H1 (cell line): ENCODE measurements around the gene ARV1. TPM values are rescaled to one million over a fixed set of nuclear protein-coding genes. Genes with fewer than 3 reads are reported as not detected.

Experiments used
- CTCF ChIA-PET: fragments of 300-600 bp; sonication (Branson Sonifier 250); formaldehyde crosslinking; loops from one replicate; lab custom pipeline; 2021; ENCODE audit not compliant: partially characterized antibody; lab: Charles Lee
- POLR2A ChIA-PET: fragments of 300-600 bp; sonication (Branson Sonifier 250); formaldehyde crosslinking; loops from one replicate; lab custom pipeline; 2021; ENCODE audit warnings: inconsistent platforms; ENCODE audit not compliant: partially characterized antibody; lab: Charles Lee
- DNase-seq, 2 experiments: peaks; one replicate each; pipeline versions ENCODE4 v3.0.0 to v3.0.0-alpha.2; 2010 to 2022; ENCODE audit warnings: low spot score in 2 of 2, low read depth in 1 of 2, mixed read lengths in 1 of 2
- FAIRE-seq: peaks from 2 replicates; lab custom pipeline; 2011; peaks lifted over from hg19 to GRCh38; lab: Jason Lieb, UNC
- H2AFZ ChIP-seq: 2 replicates; pipeline ENCODE4 v1.8.1; 2012; ENCODE audit warnings: low read length, inconsistent platforms
- H2AK5ac ChIP-seq: 2 replicates; pipeline ENCODE4 v1.6.1; 2013; ENCODE audit warnings: low read depth, low read length
- H2BK120ac ChIP-seq: replicated peaks from 2 replicates; pipeline ENCODE3; 2013; ENCODE audit warnings: low read depth, low read length, inconsistent platforms
- H2BK12ac ChIP-seq: 2 replicates; pipeline ENCODE4 v1.6.1; 2013; ENCODE audit warnings: low read depth, low read length
- H2BK15ac ChIP-seq: 2 replicates; pipeline ENCODE4 v1.6.1; 2013; ENCODE audit warnings: low read length
- H2BK20ac ChIP-seq: 2 replicates; pipeline ENCODE4 v1.6.1; 2013; ENCODE audit warnings: low read length
- H2BK5ac ChIP-seq: 2 replicates; pipeline ENCODE4 v1.6.1; 2013; ENCODE audit warnings: low read depth, low read length
- H3K14ac ChIP-seq: 2 replicates; pipeline ENCODE4 v1.6.1; 2013; ENCODE audit warnings: inconsistent platforms; ENCODE audit not compliant: insufficient read length
- H3K18ac ChIP-seq: 2 replicates; pipeline ENCODE4 v1.6.1; 2013; ENCODE audit warnings: low read length; ENCODE audit errors: extremely low read depth
- H3K23ac ChIP-seq: 2 replicates; pipeline ENCODE4 v1.6.1; 2013; ENCODE audit warnings: inconsistent platforms; ENCODE audit not compliant: insufficient read length
- H3K23me2 ChIP-seq: 2 replicates; pipeline ENCODE4 v1.6.1; 2013; ENCODE audit warnings: low read depth, low read length
- H3K27ac ChIP-seq: 2 replicates; pipeline ENCODE4 v1.6.1; 2011; ENCODE audit warnings: low read depth, low read length, inconsistent platforms
- H3K27me3 ChIP-seq, 4 experiments: replicated peaks in 1 of 4; 1 replicate in 1 of 4; 2 replicates in 3 of 4; pipeline versions ENCODE4 v1.6.1 to v1.8.1; 2011 to 2013; ENCODE audit warnings: low read length in 3 of 4, mild to moderate bottlenecking in 3 of 4, inconsistent platforms in 2 of 4, mixed read lengths in 2 of 4, moderate library complexity in 1 of 4; ENCODE audit not compliant: control insufficient read depth in 3 of 4, insufficient read depth in 3 of 4; ENCODE audit errors: extremely low read depth in 1 of 4
- H3K36me3 ChIP-seq, 4 experiments: 2 replicates each; pipeline versions ENCODE4 v1.6.1 to v1.8.1; 2011 to 2013; ENCODE audit warnings: mild to moderate bottlenecking in 4 of 4, low read length in 3 of 4, moderate library complexity in 2 of 4, control low read depth in 1 of 4, inconsistent platforms in 1 of 4; ENCODE audit not compliant: insufficient read depth in 4 of 4, control insufficient read depth in 2 of 4
- H3K4ac ChIP-seq: replicated peaks from 2 replicates; pipeline ENCODE3; 2013; ENCODE audit warnings: low read length, low read depth, mixed read lengths, inconsistent platforms; ENCODE audit not compliant: insufficient read length
- H3K4me1 ChIP-seq, 4 experiments: replicated peaks in 1 of 4; 1 replicate in 1 of 4; 2 replicates in 3 of 4; pipeline versions ENCODE4 v1.6.1 to v1.8.1; 2011 to 2013; ENCODE audit warnings: low read length in 3 of 4, inconsistent platforms in 2 of 4, mixed read lengths in 1 of 4; ENCODE audit not compliant: insufficient read depth in 4 of 4, control insufficient read depth in 3 of 4
- H3K4me2 ChIP-seq, 2 experiments: 2 replicates each; pipeline versions ENCODE4 v1.6.1 to v1.8.1; 2011 to 2013; ENCODE audit warnings: low read depth in 2 of 2, low read length in 2 of 2, control low read depth in 1 of 2, inconsistent platforms in 1 of 2, mild to moderate bottlenecking in 1 of 2; ENCODE audit not compliant: insufficient read depth in 1 of 2
- H3K4me3 ChIP-seq, 4 experiments: fragments of 200-600, 300-600 bp in 1 of 4; sonication (generic), shearing (Covaris generic), sonication (Bioruptor Twin) in 1 of 4; 2 replicates each; pipeline versions ENCODE4 v1.5.1 to v1.8.1; 2011 to 2016; ENCODE audit warnings: low read length in 4 of 4, low read depth in 3 of 4, control low read depth in 2 of 4, inconsistent platforms in 2 of 4, mild to moderate bottlenecking in 2 of 4, mixed read lengths in 1 of 4, moderate library complexity in 1 of 4; ENCODE audit not compliant: insufficient read depth in 2 of 4; ENCODE audit errors: extremely low read depth in 1 of 4
- H3K56ac ChIP-seq: replicated peaks from 2 replicates; pipeline ENCODE3; 2013; ENCODE audit warnings: low read depth, mild to moderate bottlenecking, mixed read lengths, low read length, inconsistent platforms; ENCODE audit not compliant: insufficient read length
- H3K79me1 ChIP-seq: 2 replicates; pipeline ENCODE4 v1.6.1; 2013; ENCODE audit warnings: low read depth, low read length, control low read depth
- H3K79me2 ChIP-seq, 2 experiments: 2 replicates each; pipeline versions ENCODE4 v1.6.1 to v1.8.1; 2012 to 2013; ENCODE audit warnings: low read length in 2 of 2, mild to moderate bottlenecking in 2 of 2, inconsistent platforms in 1 of 2; ENCODE audit not compliant: insufficient read depth in 2 of 2, control insufficient read depth in 1 of 2
- H3K9ac ChIP-seq, 4 experiments: replicated peaks in 1 of 4; 1 replicate in 1 of 4; 2 replicates in 3 of 4; pipeline versions ENCODE4 v1.6.1 to v1.8.1; 2011 to 2013; ENCODE audit warnings: low read depth in 3 of 4, low read length in 3 of 4, control low read depth in 2 of 4, mild to moderate bottlenecking in 2 of 4, moderate library complexity in 2 of 4, inconsistent platforms in 1 of 4; ENCODE audit errors: extremely low read depth in 1 of 4
- H3K9me3 ChIP-seq, 2 experiments: 2 replicates each; pipeline versions ENCODE4 v1.6.1 to v1.8.1; 2012 to 2013; ENCODE audit warnings: mild to moderate bottlenecking in 2 of 2, moderate library complexity in 2 of 2, control low read depth in 1 of 2, inconsistent platforms in 1 of 2, low read depth in 1 of 2, low read length in 1 of 2, mixed read lengths in 1 of 2; ENCODE audit not compliant: insufficient read depth in 2 of 2
- H4K20me1 ChIP-seq, 2 experiments: replicated peaks in 1 of 2; 2 replicates each; pipeline versions ENCODE3 to v1.8.1; 2011 to 2013; ENCODE audit warnings: inconsistent platforms in 2 of 2, low read length in 2 of 2, mild to moderate bottlenecking in 1 of 2; ENCODE audit not compliant: insufficient read depth in 2 of 2, control insufficient read depth in 1 of 2
- H4K5ac ChIP-seq: 2 replicates; pipeline ENCODE4 v1.6.1; 2013; ENCODE audit warnings: low read length, low read depth, mixed read lengths, inconsistent platforms; ENCODE audit not compliant: insufficient read length
- H4K8ac ChIP-seq: 2 replicates; pipeline ENCODE4 v1.8.0; 2013; ENCODE audit warnings: mild to moderate bottlenecking, moderate library complexity, low read length, inconsistent platforms; ENCODE audit not compliant: insufficient read depth; ENCODE audit errors: extremely low read depth
- H4K91ac ChIP-seq: replicated peaks from 2 replicates; pipeline ENCODE3; 2013; ENCODE audit warnings: low read length, mixed read lengths, inconsistent platforms; ENCODE audit not compliant: insufficient read length
- CBX8 ChIP-seq: fragments of 300-800, 300-1000 bp; sonication (generic); IDR thresholded peaks from 2 replicates; pipeline ENCODE4 v1.7.1; 2016; ENCODE audit warnings: low read depth, low read length, borderline replicate concordance
- EGR1 ChIP-seq: IDR thresholded peaks from 2 replicates; pipeline ENCODE4 v1.6.1; 2011; ENCODE audit warnings: low read depth, low read length, borderline replicate concordance
- FOSL1 ChIP-seq: IDR thresholded peaks from 2 replicates; pipeline ENCODE4 v1.6.1; 2011; ENCODE audit warnings: mild to moderate bottlenecking, low read depth, low read length, moderate library complexity; ENCODE audit not compliant: insufficient read depth
- GABPA ChIP-seq: IDR thresholded peaks from 2 replicates; pipeline ENCODE4 v1.6.1; 2011; ENCODE audit warnings: mild to moderate bottlenecking, low read length, moderate library complexity, borderline replicate concordance; ENCODE audit not compliant: insufficient read depth
- HDAC2 ChIP-seq, 2 experiments: fragments of 300-600 bp in 1 of 2; sonication (generic) in 1 of 2; IDR thresholded peaks; 2 replicates each; pipeline ENCODE4 v1.6.1; 2011 to 2012; ENCODE audit warnings: low read depth in 2 of 2, low read length in 2 of 2, mild to moderate bottlenecking in 2 of 2, moderate library complexity in 2 of 2, borderline replicate concordance in 1 of 2, inconsistent platforms in 1 of 2
- KDM1A ChIP-seq: fragments of 200-600, 300-600 bp; sonication (generic); IDR thresholded peaks from 2 replicates; pipeline ENCODE4 v1.7.1; 2016; ENCODE audit warnings: mild to moderate bottlenecking, low read length, borderline replicate concordance
- KDM4A ChIP-seq: IDR thresholded peaks from one replicate; pipeline ENCODE4 v1.7.1; 2012; ENCODE audit warnings: low read depth, mild to moderate bottlenecking, moderate library complexity, low read length, inconsistent platforms; ENCODE audit not compliant: severe bottlenecking
- KDM5A ChIP-seq: fragments of 200-600 bp; IDR thresholded peaks from 2 replicates; pipeline ENCODE4 v1.7.1; 2012; ENCODE audit warnings: mild to moderate bottlenecking, low read length, inconsistent platforms, mixed read lengths
- PHF8 ChIP-seq: fragments of 200-600 bp; sonication (generic); conservative IDR thresholded peaks from 2 replicates; pipeline ENCODE4 v1.7.1; 2012; ENCODE audit warnings: low read depth, mild to moderate bottlenecking, inconsistent platforms, low read length, moderate library complexity
- RFX5 ChIP-seq: IDR thresholded peaks from 2 replicates; pipeline ENCODE4 v1.6.1; 2011; ENCODE audit warnings: low read depth, low read length, improper control_type of control experiment, borderline replicate concordance
- TAF1 ChIP-seq: IDR thresholded peaks from 2 replicates; pipeline ENCODE4 v1.6.1; 2011; ENCODE audit warnings: mild to moderate bottlenecking, low read depth, low read length
- TAF7 ChIP-seq: optimal IDR thresholded peaks from 2 replicates; pipeline ENCODE3; 2011; ENCODE audit warnings: low read depth, mild to moderate bottlenecking, inconsistent platforms, low read length, moderate library complexity, borderline replicate concordance
- TBP ChIP-seq: IDR thresholded peaks from 2 replicates; pipeline ENCODE4 v1.6.1; 2011; ENCODE audit warnings: low read depth, low read length, improper control_type of control experiment
- YY1 ChIP-seq: IDR thresholded peaks from 2 replicates; pipeline ENCODE4 v1.6.1; 2011; ENCODE audit warnings: low read depth, mild to moderate bottlenecking, low read length
- WGBS, 2 experiments: shearing (Covaris generic) in 1 of 2; methylation state at CpG; one replicate each; pipeline versions ENCODE4 v1.1.6 to v1.1.7; 2013 to 2015; ENCODE audit warnings: low lambda C conversion rate in 2 of 2, mixed read lengths in 2 of 2, inconsistent platforms in 1 of 2, low coverage in 1 of 2, missing lambda C conversion rate in 1 of 2; ENCODE audit not compliant: insufficient replicate concordance in 2 of 2, insufficient coverage in 1 of 2, insufficient read length in 1 of 2; ENCODE audit errors: extremely low coverage in 1 of 2, missing lambda C conversion rate in 1 of 2; 5-methylcytosine and 5-hydroxymethylcytosine counted together
- polyA plus RNA-seq, 7 experiments: library from polyadenylated mRNA; depleted of rRNA in 3 of 7; stranded (reverse) in 5 of 7; unstranded in 2 of 7; fragments of >200 nt in 5 of 7; fragments of 200-250 nt in 2 of 7; gene quantifications; 1 replicate in 5 of 7; 2 replicates in 1 of 7; 4 replicates in 1 of 7; pipeline versions ENCODE4 v1.2.1 to v1.2.3, GENCODE V29; 2011 to 2013; ENCODE audit warnings: missing spikeins in 2 of 7, mixed read lengths in 2 of 7
- total RNA-seq: library from RNA; stranded (reverse); fragmentation: NEBNext Ultra II Directional; extraction: Animal tissue kit (Norgen Biotek cat#: 25700); gene quantifications from 2 replicates; pipeline ENCODE4 v1.2.1, GENCODE V29; 2021

Gene ARV1
- total and polyA plus RNA-seq, 2 of the 8 experiments (the other 6 are each of a cell fraction or from before 2014, with no cell fraction given), result 13.1 to 13.4 TPM

DNA sequence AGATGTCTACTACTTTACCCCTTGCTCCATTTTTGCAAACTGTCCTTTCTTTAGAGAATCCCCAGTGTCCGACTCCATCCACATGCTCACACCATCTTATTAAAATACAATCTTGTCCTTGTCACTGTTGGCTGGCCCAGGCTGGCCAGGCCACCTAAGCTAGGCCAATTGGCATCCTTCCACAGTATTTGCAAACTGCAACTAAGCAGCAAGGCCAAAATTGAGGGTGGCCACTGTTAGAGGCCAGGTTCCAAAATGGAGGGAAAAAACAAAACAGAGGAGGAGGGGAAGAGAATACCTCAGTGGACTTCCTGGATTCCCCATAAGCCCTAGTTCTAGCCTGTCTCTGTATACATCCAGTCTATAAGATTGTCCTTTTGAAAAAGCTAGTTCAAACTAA is 56.9 kb downstream of the ARV1 start:
- no peaks in the 10 kb centered on the region for H3K79me2 ChIP-seq
- ChIA-PET CTCF (interaction anchor here (1.0 to 1.4 kb wide), 4 partner anchors 18 to 171 kb away, joined by 3 to 5 read pairs (median 4); no protein-coding TSS in a partner anchor), POLR2A (interaction anchor here (1.7 kb wide), 1 partner anchor 9 kb away, joined by 4 read pairs; no protein-coding TSS in a partner anchor)
- H3K27ac ChIP-seq, result no peak overlapping the region
- no peak overlapping the region for H2BK15ac ChIP-seq
- peaks cover 2 to 9% of the 10 kb centered on the region in 2 experiments for H4K20me1 ChIP-seq
- no peak overlapping the region for H3K4me3 ChIP-seq
- no peak overlapping the region for H3K4ac ChIP-seq
- no peak overlapping the region for H2BK5ac ChIP-seq
- no peaks in the 10 kb centered on the region for H3K9me3 ChIP-seq
- H3K23ac ChIP-seq, result no peak overlapping the region
- no peak overlapping the region for H3K9ac ChIP-seq
- H4K91ac ChIP-seq, result no peak overlapping the region
- H3K36me3 ChIP-seq, result no peaks in the 10 kb centered on the region; a peak in 1 of 8 replicates
- H4K8ac ChIP-seq, result no peak overlapping the region
- H2BK12ac ChIP-seq, result no peak overlapping the region
- H2AFZ ChIP-seq, result no peak overlapping the region
- H3K23me2 ChIP-seq, result peaks cover 10% of the 10 kb centered on the region; the same call in 1 of the 2 replicates
- H3K27me3 ChIP-seq, result peaks cover 19 to 39% (median 35%) of the 10 kb centered on the region in 4 experiments
- H3K18ac ChIP-seq, result no peak overlapping the region
- 58% methylated on average over 1 of the region's 1 CpG; no CpG with 5 or more reads in 1 of the 2 experiments for WGBS, 2 experiments
- no peak overlapping the region for H2AK5ac ChIP-seq
- H2BK20ac ChIP-seq, result no peak overlapping the region
- DNase-seq (no peak), FAIRE-seq (no peak)
- no peak overlapping the region for H4K5ac ChIP-seq
- peaks cover 0 to 5% (median 2%) of the 10 kb centered on the region in 4 experiments; a peak in 5 of 7 replicates for H3K4me1 ChIP-seq
- H3K56ac ChIP-seq, result no peak overlapping the region
- H2BK120ac ChIP-seq, result no peak overlapping the region
- no peaks in the 10 kb centered on the region for H3K79me1 ChIP-seq
- H3K4me2 ChIP-seq, result no peak overlapping the region
- no peak overlapping the region for H3K14ac ChIP-seq
- TF ChIP-seq RFX5 (no peak), TAF1 (no peak), PHF8 (no peak), CBX8 (no peak), TAF7 (no peak), FOSL1 (no peak), KDM4A (no peak), KDM5A (no peak), KDM1A (no peak), EGR1 (no peak), GABPA (no peak), HDAC2 (IDR thresholded peaks at IDR 0.05; ENCODE audit: borderline replicate concordance in 1 of 2, low read depth in 2 of 2, low read length in 2 of 2) (no peak), YY1 (no peak), TBP (no peak)
